Activated CD4-positive, alpha-beta T cell treated with anti-CD3 and anti-CD28 coated beads, Interleukin-2, amount 50 U/mL, for 1 hour (primary cell): Measurements from ENCODE around the gene PUS10.
"Not testable (repeated sequence)": the region's sequence is repeated elsewhere in the genome, so short reads cannot be mapped to it uniquely, and the experiment has no call there.

ENCODE experiments used
- DNase-seq: peaks from one replicate; pipeline ENCODE4 v3.0.0-alpha.2; 2020

Gene PUS10

GRCh38 chr2:61009355-61009754, 8.7 kb downstream of the PUS10 start:
- no peak for DNase-seq

DNA sequence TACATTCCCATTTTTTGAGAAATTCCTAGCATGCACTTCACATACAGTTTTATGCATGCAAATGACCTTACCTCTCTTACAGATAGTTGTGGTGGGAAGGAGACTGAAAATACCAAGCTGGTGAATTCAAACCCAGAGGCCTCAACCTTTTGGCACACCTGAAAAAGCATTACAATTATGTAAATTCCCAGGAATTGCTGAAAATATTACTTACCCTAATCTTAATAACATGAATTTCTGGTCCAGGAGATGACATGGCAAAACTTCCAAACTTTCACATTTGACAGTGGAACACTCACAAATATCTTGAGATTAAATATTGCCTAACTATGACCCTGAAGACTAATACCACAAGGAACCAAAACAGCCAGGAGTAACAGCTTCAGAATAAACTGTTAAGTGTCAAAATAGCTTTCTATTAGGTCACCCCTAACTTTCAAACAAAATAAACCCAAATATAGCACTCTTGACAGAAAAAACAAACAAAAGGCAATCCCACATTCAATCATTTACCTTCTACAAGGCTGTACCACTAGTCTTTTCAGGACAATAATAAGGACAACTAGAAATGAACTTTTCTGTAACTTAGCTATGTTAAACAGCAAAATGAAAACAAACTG, 11.5 kb downstream of the PUS10 start:
- no peak for DNase-seq

- DNase-seq, result no peak
These were observed 12.3 kb downstream of the PUS10 start for GRCh38 chr2:61005736-61006135.

GRCh38 chr2:60998628-60999545, 19.2 kb downstream of the PUS10 start:
- no peak for DNase-seq

DNA sequence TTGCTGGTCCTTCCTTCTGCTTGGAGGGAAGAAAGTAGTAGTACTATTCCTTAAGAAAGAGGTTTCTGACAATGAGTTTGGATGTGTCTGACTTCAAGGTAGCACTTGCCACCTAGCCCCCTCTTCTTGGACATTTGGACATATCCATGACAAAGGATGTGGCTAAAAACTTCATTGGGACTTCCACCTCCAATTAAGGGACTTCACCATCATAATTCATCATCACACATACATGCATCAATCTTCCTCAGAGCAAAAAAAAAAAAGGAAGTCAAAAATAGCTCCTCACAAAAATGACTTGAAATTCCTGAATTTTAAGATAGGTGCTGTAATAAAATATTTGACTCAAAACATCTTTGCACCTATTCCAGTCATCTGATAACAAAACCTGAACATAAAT, 23.9 kb downstream of the PUS10 start:
- DNase-seq, result no peak

DNA sequence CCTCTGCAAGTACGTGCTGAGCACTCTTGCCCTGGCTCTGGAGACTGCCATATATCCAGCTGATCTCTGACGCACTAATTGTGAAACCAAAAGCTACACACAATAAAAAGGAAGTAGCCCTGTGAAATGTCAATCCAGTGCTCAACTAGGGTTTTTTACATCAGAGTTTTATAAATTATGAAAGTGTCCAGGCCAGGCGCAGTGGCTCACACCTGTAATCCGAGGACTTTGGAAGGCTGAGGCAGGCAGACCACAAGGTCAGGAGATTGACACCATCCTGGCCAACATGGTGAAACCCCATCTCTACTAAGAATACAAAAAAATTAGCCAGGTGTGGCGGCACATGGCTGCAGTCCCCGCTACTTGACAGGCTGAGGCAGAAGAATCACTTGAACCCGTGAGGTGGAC, 25.1 kb downstream of the PUS10 start:
- no peak for DNase-seq

DNA sequence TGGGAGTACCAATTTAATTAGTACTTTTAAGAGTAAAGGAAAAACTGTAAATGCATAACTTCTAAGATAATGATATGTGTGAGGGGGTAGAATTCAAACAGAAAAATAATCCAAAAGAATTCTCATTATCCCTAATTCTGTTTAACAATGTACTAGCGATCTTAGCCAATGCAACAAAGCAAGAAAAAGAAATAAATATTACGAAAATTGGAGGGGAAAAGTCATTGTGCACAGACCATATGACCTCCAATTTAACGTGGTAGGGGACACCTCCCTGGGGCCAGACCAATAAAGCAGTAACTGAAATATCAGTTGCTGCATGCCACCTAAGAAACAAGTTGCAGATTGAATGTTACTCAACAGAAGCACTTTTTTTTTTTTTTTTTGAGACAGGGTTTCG, 26.4 kb downstream of the PUS10 start:
- no peak for DNase-seq

DNA sequence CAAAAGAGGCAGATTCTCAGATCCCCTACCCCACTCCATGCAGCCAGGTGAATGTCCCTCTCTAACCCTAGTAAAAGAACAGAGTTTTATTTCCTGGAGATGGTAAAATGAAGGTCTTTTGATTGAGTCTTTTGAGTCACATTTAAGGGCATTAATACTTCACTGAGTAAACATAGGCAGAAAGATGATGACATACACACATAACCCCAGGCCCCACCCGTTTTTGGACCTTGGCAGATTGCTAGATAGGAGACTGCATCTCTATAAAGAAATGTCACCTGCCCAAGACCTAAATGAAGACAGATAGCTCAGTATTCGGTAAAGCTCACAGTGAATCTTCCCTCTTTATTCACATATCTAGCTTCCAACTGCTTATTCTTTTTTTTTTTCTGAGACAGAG, 28.8 kb downstream of the PUS10 start:
- no peak for DNase-seq

- not testable (repeated sequence) for DNase-seq
These were observed 30.4 kb downstream of the PUS10 start for GRCh38 chr2:60987656-60988055.

- DNase-seq, result no peak
These were observed 31.0 kb downstream of the PUS10 start for GRCh38 chr2:60987041-60987440.

GRCh38 chr2:60984720-60985119, 33.3 kb downstream of the PUS10 start:
- DNase-seq, result no peak

- not testable (repeated sequence) for DNase-seq
These were observed 36.0 kb downstream of the PUS10 start for GRCh38 chr2:60982066-60982465.

- DNase-seq, result no peak
These were observed 37.8 kb downstream of the PUS10 start for GRCh38 chr2:60980071-60980815.

DNA sequence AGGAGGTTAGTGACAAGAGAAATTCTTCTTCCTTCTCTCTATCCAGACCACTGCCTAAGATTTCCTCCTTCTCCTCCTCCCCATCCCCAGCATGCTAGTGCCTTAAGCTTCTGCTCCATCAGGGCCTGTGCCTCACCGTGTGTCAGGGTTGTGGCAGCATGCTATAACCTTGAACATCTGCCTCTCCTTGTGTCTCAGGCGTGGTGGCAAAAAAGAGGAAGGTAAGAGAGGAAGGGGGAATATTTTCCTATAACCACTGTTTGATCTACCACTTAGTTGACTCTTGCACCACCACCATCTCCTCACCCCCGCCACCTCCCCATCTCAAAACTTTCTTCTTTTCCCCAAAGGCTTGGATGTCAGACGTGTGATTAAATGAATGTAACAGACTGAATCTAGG, 38.8 kb downstream of the PUS10 start:
- no peak for DNase-seq

GRCh38 chr2:60977562-60977895, 40.5 kb downstream of the PUS10 start:
- no peak for DNase-seq

- no peak for DNase-seq
These were observed 41.0 kb downstream of the PUS10 start for GRCh38 chr2:60976875-60977561.

- no peak for DNase-seq
These were observed 41.7 kb downstream of the PUS10 start for GRCh38 chr2:60976256-60976850.

GRCh38 chr2:60974652-60975051, 43.4 kb downstream of the PUS10 start:
- DNase-seq, result no peak

DNA sequence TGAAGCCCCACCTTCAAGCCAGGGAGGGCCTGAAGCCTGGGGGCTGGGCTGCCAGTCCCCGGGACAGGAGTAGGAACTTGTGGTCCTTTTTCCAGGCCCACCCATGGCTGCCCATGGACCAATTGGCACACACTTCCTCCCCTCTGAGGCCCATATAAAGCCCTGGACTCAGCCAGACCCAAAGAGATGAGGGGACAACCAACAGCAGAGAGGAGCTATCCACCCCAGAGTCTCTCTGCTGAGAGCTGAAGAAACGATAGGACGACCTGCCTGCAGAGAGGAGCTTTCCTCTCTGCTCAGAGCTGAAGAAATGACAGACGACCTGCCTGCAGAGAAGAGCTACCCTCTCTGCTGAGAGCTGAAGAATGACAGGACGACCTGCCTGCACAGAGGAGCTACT, 44.4 kb downstream of the PUS10 start:
- DNase-seq, result no peak

GRCh38 chr2:60972889-60973656, 45.0 kb downstream of the PUS10 start:
- no peak for DNase-seq

DNA sequence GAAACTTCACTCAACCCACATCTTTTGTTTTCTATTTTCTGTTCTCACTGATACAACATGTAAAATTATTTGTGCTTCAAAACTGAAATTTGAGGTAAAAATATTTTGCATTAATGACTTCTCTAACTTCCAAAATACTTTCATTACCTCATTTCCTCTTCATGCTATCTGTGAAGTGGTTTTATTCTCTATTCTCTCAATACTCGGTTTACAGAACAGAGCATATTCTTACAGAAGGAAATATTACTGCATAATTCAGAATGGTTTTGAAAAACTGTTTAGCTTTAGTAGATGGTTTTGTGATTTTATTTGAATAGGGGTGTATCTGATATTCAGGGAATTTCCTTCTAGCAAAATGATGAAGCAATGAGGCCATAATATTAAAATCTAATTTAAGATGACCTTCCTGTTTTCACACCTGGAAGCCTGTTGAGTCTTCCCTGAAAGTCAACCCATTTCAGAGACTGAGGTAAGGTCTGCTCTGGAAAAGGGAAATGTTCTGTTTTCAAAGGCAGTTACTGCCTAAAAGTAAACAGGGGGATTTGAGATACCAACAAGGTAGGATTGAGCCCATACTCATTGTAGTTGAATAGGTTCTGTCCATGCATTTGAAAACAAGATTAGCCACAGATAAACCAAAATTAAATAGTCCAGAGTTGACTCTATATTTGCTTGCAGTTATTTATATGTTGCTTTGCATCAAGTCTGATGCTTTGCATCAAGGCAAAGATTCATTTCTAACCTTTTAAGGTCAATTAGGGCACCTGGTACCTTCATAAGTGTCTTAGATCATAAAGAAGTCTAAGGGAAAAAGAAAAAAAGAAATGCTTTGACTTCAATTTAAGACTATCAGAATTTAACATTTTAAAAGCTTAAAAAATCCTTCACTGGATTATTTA, 51.3 kb downstream of the PUS10 start:
- DNase-seq, result no peak
